A549 treated with AZD9567 at 1 μM for 4 hours (cell line): Measurements from ENCODE around the gene IRF5. TPM values are rescaled to one million over a fixed set of nuclear protein-coding genes. Genes with fewer than 3 reads are reported as not detected.

Experiments
- total RNA-seq: library from RNA; stranded (reverse); fragments of 200-300 nt; extraction: Qiagen RNA extraction; gene quantifications from 5 replicates; pipeline ENCODE4 v1.2.3, GENCODE V29; 2022; ENCODE audit not compliant: insufficient read depth

Gene IRF5, protein sequence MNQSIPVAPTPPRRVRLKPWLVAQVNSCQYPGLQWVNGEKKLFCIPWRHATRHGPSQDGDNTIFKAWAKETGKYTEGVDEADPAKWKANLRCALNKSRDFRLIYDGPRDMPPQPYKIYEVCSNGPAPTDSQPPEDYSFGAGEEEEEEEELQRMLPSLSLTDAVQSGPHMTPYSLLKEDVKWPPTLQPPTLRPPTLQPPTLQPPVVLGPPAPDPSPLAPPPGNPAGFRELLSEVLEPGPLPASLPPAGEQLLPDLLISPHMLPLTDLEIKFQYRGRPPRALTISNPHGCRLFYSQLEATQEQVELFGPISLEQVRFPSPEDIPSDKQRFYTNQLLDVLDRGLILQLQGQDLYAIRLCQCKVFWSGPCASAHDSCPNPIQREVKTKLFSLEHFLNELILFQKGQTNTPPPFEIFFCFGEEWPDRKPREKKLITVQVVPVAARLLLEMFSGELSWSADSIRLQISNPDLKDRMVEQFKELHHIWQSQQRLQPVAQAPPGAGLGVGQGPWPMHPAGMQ
- 10.6 to 16.3 TPM (median 13.9 TPM) in 5 replicates for total RNA-seq

GRCh38 chr7:128937647-128938543, at the start of gene IRF5:
Gene IRF5, plus strand, starts transcription at chr7:128937927. Its CDS starts 4,155 bp downstream, at chr7:128942082.

DNA sequence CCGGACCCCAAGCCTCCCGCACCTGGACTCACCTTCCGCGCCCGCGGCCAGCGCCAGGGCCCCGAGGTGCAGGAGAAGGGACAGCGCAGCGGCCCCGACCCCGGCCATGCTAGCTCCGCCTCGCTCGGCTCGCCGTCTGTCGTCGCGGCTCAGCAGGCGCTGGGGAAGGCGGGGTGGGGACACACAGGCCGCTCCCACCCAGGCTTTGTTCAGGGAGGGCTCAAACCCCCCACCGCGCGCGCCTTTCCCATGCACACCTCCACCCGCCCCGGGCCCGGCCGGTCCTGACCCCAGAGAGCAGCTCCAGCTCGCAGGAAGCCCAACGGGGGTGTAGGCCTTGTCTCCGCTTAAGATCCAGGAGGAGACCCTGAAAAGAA, 27.2 kb upstream of the IRF5 start, which contains the start of gene KCP:
KCP (minus strand) TSS at position 141 of the 377 bp plus-strand sequence; CDS start at position 108, 33 bp downstream.

Other genes starting within 250 kb of the IRF5 start
- gene CALU, start 198.6 kb upstream of the IRF5 start, total RNA-seq: 127 to 176 TPM (median 149 TPM) in 5 replicates
- not detected in 5 replicates for gene OPN1SW, start 162.1 kb upstream of the IRF5 start, total RNA-seq
- 1.8 to 2.3 TPM (median 2.1 TPM) in 4 of 5 replicates, not detected in the other for gene CCDC136, start 146.0 kb upstream of the IRF5 start, total RNA-seq
- gene FLNC, start 107.5 kb upstream of the IRF5 start, total RNA-seq: 2.8 to 5.4 TPM (median 3.3 TPM) in 5 replicates
- gene ATP6V1F, start 75.1 kb upstream of the IRF5 start, total RNA-seq: 192 to 261 TPM (median 244 TPM) in 5 replicates
- 0.11 to 0.17 TPM (median 0.14 TPM) in 4 of 5 replicates, not detected in the other for gene KCP, start 27.2 kb upstream of the IRF5 start, total RNA-seq
- 38.7 to 42.6 TPM (median 40.7 TPM) in 5 replicates for gene TNPO3, start 117.2 kb downstream of the IRF5 start, total RNA-seq
- gene TSPAN33, start 206.8 kb downstream of the IRF5 start, total RNA-seq: 4.7 to 6.9 TPM (median 6.5 TPM) in 5 replicates